Left colon (tissue), 2 donors: Measurements from ENCODE around the gene NOL6. TPM values are rescaled to one million over a fixed set of nuclear protein-coding genes. Genes with fewer than 3 reads are reported as not detected.
"Not testable (repeated sequence)": the region's sequence is repeated elsewhere in the genome, so short reads cannot be mapped to it uniquely, and the experiment has no call there.

Experiments used
- ATAC-seq: fragments of 200-7000 bp; cut with Tn5 transposase; one replicate; pipeline ENCODE4 v1.9.1; 2020; ENCODE audit warnings: mild to moderate bottlenecking, moderate library complexity
- DNase-seq, 2 donors: peaks; one replicate each; pipeline ENCODE4 v3.0.0-alpha.2; 2020
- intact Hi-C, 2 donors: fragments of 100-400 bp; cut with DNase I in 1 of 2; cut with micrococcal nuclease in 1 of 2; formaldehyde crosslinking; loops; one replicate each; pipeline versions ENCODE4 v1.11.2 to v1.14.0; 2022; cut with DNase I, micrococcal nuclease
- total RNA-seq, 2 donors: library from RNA; stranded (reverse); fragmentation: NEBNext Ultra II Directional; extraction: Animal tissue kit (Norgen Biotek cat#: 25700); gene quantifications; one replicate each; pipeline ENCODE4 v1.2.1, GENCODE V29; 2021
- donor health status: DM: no; HTN: no; CAD: no.
- donor health status: DM: yes; HTN: yes; CAD: no.

The NOL6 gene
- total RNA-seq, 2 donors from 2014 or later, result 14.4 to 20.3 TPM

DNA sequence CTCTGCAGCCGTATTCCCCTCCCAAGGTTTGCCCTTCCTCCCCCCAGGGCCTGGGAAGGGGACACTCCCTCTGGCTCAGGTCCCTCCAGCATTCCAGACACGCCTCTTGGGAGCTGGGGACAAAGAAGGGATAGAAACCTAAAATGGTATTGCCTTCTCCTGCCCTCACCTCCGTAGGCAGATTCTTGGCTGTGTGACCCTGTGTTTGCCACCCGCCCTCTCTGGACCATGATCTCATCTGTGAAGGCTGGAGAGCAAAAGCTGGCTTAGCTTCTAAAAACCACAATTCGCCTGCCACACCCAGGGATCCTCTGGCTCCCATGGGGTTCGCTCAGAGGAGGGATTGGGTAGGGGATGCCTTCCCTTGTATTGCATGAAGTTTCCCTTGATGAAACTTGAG, 34.0 kb downstream of the NOL6 start:
- intact Hi-C loops, result no loop called here
- ATAC-seq (no peak), DNase-seq (no peak)

- DNase-seq (no peak), ATAC-seq (no peak)
- intact Hi-C loops, result no loop called here
Measured at GRCh38 chr9:33438926-33439680, 34.6 kb downstream of the NOL6 start.

GRCh38 chr9:33437898-33438297, 35.8 kb downstream of the NOL6 start:
- ATAC-seq (no peak), DNase-seq (no peak)
- intact Hi-C loops, result no loop called here

DNA sequence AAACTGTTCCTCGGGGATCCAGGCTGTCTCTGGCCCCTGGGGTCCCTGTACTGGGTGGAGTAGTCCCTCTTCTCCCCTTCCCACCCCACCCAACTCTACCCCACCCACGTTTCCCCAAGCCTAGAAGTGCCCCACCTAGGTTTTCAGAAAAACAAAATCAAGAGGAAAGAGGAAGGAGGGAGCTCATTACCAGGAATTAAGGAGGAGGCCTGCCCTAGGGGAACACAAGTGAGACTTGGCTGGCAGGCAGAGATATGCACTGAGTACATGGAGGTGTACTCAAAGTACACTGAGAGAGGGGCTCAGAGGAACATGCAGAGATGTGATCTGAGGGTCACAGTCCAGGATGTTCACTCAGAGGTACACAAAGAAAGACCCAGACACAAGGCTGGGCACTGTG, 36.5 kb downstream of the NOL6 start:
- no peak for ATAC-seq
- intact Hi-C loops, result no loop called here

GRCh38 chr9:33436445-33436844, 37.3 kb downstream of the NOL6 start:
- no peak for DNase-seq
- intact Hi-C loops, result no loop called here
- ATAC-seq, result no peak

More for the DNA sequence above, 36.5 kb downstream of the NOL6 start:
- DNase-seq, result no peak

DNA sequence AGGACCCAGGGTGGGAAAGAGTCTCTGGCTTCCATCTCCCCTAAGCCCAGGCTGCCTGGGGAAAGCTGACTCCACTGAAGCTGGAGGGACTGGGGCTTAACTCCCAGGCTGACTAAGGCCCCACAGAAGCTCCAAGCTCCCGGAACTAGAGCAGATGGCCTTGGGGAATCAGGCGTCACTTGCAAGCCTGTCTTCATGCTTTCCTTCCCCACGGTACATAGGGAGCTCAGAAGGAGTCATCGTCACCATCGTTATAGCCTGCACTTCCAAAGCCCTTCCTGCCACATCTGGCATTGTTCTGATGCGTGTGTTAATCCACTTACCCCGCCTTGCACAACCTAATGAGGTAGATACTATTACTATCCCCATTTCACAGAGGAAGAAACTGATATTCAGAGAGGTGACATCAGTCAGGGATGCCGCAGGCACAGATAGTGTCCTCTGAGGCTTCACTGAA, 37.9 kb downstream of the NOL6 start:
- intact Hi-C loops, result no loop called here
- DNase-seq (no peak), ATAC-seq (no peak)

DNA sequence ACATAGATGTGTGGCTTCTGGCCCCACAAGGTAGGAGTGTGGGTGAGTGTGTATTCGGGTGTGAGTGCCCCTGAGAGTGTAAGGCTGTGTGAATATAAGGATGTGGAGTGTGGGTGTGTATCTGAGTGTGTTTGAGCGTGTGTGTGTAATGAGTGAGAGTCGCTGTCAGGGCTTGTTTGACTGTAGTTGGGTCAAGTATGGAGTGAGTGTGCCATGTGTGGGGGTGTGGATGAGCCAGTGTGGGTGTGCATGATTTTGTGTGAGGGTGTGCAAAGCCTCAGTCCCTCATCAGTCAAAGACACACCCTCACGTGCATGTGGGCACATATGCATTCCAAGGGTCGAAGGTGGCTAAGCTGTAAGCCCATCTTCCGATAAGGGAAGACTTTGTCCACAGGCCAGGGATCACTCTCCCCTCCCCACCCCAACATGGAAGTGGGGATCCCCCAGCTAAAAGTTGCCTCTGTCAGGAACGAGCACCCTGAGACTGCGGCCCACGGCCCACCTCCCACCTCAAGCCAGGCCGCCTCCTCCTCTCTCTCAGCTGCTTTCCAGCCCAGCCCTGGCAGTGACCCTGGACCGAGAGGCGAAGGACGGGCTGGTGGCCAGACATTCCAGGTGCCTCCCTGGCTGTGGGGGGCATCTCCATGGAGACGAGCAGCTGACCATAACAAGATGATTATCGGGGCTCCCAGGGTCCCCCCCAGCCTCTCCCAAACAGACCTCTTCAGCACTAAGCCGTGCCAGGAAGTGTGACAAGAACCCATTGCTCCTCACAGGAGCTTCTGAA, 39.2 kb downstream of the NOL6 start:
- DNase-seq, result no peak
- ATAC-seq, result no peak
- intact Hi-C loops, result no loop called here

DNA sequence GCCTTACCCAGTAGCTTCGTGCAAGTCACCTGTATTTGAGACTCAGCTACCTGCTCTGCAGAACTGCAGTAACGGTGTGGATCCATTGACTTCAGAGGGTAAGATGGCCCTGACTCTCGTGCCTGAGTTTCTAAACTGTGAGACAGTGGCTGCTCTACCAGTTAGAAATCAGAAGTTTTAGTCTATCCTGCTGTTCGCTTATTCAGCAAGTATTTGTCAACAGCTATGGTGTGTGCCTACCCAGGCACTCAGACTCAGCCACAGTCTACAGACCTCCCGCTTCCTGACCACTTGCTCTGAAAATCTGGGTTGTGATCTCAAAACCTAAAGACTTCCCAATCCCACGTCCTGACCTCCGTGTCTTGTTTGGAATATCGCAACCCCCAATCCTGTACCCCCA, 39.9 kb downstream of the NOL6 start:
- intact Hi-C loops, result no loop called here
- ATAC-seq (no peak), DNase-seq (no peak)

GRCh38 chr9:33431420-33431819, 42.3 kb downstream of the NOL6 start:
- ATAC-seq, result no peak
- intact Hi-C loops, result no loop called here
- DNase-seq, result no peak

GRCh38 chr9:33430942-33431341, 42.8 kb downstream of the NOL6 start:
- intact Hi-C loops, result no loop called here
- DNase-seq (no peak), ATAC-seq (no peak)

GRCh38 chr9:33429256-33429985, 44.3 kb downstream of the NOL6 start:
- ATAC-seq (no peak), DNase-seq (no peak)
- intact Hi-C loops, result no loop called here

DNA sequence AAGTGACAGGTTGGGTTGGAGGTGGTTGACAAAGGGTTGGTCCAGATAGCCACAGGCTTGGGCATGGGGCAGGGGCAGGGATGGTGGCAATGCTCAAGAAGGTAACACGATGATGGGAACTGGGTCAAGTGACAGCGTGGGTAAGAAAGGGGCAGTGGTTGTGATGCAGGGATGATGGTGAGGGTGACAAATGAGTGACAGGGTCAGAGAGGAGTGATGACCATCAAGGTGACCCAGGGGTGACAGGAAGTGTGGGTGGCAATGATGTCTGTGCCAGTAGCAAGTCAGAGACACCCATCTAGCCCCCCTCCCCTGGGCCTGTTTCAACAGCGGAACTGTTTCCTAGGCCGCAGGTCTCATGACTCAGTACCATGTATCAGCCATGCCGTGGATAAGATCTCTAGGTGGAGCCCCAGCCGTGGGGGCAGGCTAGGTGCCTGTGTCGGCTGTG, 46.9 kb downstream of the NOL6 start:
- DNase-seq, result no peak
- no peak for ATAC-seq
- intact Hi-C loops, result no loop called here

GRCh38 chr9:33425128-33425533, 48.6 kb downstream of the NOL6 start:
- DNase-seq (no peak), ATAC-seq (no peak)
- intact Hi-C loops, result no loop called here

DNA sequence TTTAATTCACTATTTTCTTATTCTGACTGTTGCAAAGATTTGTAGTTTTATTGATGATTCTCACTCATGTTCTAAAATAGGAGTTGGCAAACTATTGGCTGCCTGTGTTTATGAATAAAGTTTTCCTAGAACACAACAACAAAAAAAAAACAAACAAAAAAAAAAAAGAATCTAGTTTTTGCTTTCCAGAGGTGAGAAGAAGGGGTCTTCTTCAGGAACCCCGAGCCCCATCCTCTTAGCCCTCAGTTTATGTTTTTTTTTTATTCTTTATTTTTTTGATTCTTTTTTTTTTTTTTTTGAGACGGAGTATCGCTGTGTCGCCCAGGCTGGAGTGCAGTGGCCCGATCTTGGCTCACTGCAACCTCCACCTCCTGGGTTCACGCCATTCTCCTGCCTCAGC, 49.2 kb downstream of the NOL6 start:
- DNase-seq, ATAC-seq, intact Hi-C loops: not testable (repeated sequence)

- ATAC-seq, intact Hi-C loops, DNase-seq: not testable (repeated sequence)
Measured at GRCh38 chr9:33424043-33424442, 49.7 kb downstream of the NOL6 start.

DNA sequence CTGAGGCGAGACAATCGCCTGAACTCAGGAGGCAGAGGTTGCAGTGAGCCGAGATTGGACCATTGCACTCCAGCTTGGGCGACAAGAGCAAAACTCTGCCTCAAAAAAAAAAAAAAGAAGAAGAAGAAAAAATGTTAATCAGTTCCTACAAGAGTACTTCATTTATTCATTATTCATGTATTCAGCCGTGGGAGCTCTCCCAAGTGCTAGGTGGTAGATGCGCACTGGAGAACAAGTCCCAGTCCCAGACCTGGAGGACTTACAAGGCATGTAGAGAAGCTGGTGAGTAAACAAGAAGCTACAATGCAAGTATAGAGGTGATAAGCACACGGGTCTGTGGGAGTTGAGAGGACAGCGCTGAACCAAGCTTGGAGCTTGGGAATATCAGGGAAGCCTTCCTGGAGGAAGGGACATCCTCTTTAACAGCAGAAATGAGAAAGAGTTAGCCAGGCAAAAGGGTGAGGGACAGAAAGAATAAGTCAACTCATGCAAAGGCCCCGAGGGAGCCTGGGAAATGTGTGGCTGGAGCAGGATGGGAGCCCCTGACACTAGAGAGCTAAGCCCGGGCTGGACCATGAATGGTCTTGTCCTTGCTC, 53.9 kb downstream of the NOL6 start:
- intact Hi-C loops, result loop anchor here in 1 of 2 donors (5.0 to 10.0 kb wide), 2 partner anchors 45 to 53 kb away; no protein-coding TSS in a partner anchor
- DNase-seq (no peak), ATAC-seq (no peak)

GRCh38 chr9:33418090-33418489, 55.6 kb downstream of the NOL6 start:
- peak; percentile 46 to 48 for DNase-seq
- intact Hi-C loops, result loop anchor here in 1 of 2 donors (5.0 to 10.0 kb wide), 2 partner anchors 47 to 51 kb away; no protein-coding TSS in a partner anchor
- ATAC-seq, result peak; percentile 44

DNA sequence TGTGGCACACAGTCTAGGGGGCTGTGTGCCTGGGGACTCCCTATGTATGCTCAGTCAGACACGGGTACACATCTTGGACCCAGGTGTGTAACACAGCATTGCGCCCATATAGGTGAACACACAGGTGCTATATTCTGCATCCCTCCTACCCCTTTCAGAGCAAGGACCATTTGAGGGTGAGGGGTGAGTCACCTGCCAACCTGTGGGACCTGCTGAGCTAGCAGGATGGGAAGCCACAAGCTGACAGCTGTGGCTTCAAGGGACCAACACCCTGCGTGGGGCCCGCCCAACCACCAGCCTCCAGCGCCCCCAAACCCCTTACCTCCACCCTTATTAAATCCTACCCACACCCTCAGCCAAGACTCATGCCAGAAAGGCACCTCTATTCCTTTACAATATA, 56.7 kb downstream of the NOL6 start:
- DNase-seq (no peak), ATAC-seq (no peak)
- intact Hi-C loops, result loop anchor here in 1 of 2 donors (5.0 to 10.0 kb wide), 2 partner anchors 48 to 50 kb away; no protein-coding TSS in a partner anchor
